Measurements from ENCODE around the gene MORC2.

MORC2 gene

DNA sequence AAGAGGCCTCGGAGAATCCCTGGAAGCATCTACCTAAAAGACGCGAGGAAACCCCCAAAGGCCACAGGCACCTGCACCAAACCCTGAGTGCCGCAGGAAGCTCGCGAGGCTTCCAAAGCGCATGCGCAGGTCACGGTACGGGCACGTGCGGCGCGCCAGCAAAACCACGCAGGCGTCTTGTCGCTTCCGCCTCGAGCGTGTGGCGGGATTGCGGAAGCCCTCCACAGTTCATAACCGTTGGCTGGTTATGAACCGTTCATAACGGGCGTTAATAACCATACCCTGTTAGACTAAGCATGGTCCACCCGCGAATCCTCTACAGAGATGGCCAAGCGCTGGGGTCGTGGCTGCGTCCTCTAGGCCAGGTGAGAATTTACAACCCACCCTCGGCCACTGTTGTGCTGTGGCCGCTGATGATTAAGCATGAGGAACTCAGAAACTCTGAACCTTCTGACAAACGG is 46.4 kb downstream of the MORC2 start:
- peak; percentile 52 to 65 for DNase-seq (ENCODE audit: low read depth in 1 of 2, low spot score in 1 of 2)

GRCh38 chr22:30921108-30921507 is 47.5 kb downstream of the MORC2 start:
- DNase-seq (ENCODE audit: low read depth in 1 of 2, low spot score in 1 of 2): no peak

GRCh38 chr22:30920407-30920806 is 48.2 kb downstream of the MORC2 start:
- peak; percentile 66 to 76 for DNase-seq (ENCODE audit: low read depth in 1 of 2, low spot score in 1 of 2)

- no peak for DNase-seq (ENCODE audit: low read depth in 1 of 2, low spot score in 1 of 2)
Observed at GRCh38 chr22:30919973-30920372, 48.6 kb downstream of the MORC2 start.

- DNase-seq (ENCODE audit: low read depth in 1 of 2, low spot score in 1 of 2): no peak
Observed at GRCh38 chr22:30918761-30919160, 49.8 kb downstream of the MORC2 start.

- DNase-seq (ENCODE audit: low read depth in 1 of 2, low spot score in 1 of 2): no peak
Observed at GRCh38 chr22:30910358-30910757, 58.2 kb downstream of the MORC2 start.

GRCh38 chr22:30909306-30909705 is 59.3 kb downstream of the MORC2 start:
- no peak for DNase-seq (ENCODE audit: low read depth in 1 of 2, low spot score in 1 of 2)

- DNase-seq (ENCODE audit: low read depth in 1 of 2, low spot score in 1 of 2): no peak
Observed at GRCh38 chr22:30908051-30908461, 60.5 kb downstream of the MORC2 start.

DNA sequence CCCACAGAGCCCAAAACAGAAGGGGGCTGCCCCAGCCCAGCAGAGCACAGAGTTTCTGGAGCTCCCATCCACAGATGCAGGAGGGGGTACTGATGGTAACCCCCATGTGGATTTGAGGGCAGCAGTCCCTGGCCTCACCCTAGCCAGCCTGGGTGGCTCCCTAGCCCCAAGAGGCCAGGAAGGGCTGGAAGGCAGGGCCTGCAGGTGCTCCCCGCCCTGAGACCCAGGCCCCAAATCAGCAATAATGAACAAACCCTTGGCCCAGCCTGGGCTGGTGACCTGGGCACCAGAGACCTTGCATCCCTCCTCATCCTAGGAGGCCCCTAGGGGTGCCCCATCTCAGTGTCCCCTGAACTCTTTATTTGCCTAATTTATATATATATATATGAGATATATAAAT is 61.6 kb downstream of the MORC2 start:
- DNase-seq (ENCODE audit: low read depth in 1 of 2, low spot score in 1 of 2): no peak

GRCh38 chr22:30906411-30906810 is 62.2 kb downstream of the MORC2 start:
- DNase-seq (ENCODE audit: low read depth in 1 of 2, low spot score in 1 of 2): no peak

- no peak for DNase-seq (ENCODE audit: low read depth in 1 of 2, low spot score in 1 of 2)
Observed at GRCh38 chr22:30905696-30906341, 62.8 kb downstream of the MORC2 start.

- DNase-seq (ENCODE audit: low read depth in 1 of 2, low spot score in 1 of 2): no peak
Observed at GRCh38 chr22:30903876-30904460, 64.6 kb downstream of the MORC2 start.

GRCh38 chr22:30902496-30903357 is 65.8 kb downstream of the MORC2 start:
- DNase-seq (ENCODE audit: low read depth in 1 of 2, low spot score in 1 of 2): no peak

DNA sequence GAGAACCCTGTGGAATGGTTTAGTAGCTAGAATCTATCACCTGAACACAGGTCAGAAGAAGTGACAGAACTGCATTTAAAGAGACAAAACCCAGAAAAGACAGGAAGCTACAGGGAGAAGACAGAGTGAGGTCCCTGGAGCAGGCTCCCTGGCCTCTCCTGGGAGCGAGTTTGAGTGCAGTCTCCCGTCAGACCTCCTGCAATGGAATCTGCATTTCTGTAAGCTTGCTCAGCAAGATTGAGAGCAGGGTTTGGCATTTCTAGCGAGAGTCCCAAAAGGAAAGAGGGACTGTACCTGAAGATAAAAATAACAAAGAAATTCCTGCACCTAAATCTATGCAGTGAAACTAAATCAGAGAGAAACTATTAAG is 74.2 kb downstream of the MORC2 start:
- DNase-seq (ENCODE audit: low read depth in 1 of 2, low spot score in 1 of 2): no peak

- DNase-seq (ENCODE audit: low read depth in 1 of 2, low spot score in 1 of 2): no peak
Observed at GRCh38 chr22:30893434-30894370, 74.9 kb downstream of the MORC2 start.

DNA sequence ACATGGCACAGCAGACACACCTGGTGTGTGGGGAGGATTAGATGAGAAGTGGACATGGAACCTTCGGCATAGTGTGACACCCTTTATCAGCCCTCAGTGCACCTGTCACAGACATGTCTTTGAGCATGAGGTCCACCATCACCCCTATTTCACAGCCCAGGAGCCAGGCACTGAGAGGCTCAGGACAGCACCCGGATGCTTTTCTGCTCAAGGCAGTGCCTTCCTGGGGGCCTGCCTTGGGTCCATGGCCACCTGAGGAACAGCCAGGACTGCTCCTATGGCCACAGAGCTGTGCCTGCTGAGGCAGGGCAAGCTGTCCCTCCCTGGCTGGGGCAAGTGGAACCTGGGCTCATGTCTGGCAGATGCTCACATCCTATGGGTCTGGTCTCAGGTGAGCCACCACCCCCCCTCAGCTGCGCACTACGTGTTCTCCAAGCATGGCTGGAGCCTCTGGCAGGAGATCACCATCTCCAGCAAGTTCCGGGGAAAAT is 75.8 kb downstream of the MORC2 start:
- no peak for DNase-seq (ENCODE audit: low read depth in 1 of 2, low spot score in 1 of 2)

DNA sequence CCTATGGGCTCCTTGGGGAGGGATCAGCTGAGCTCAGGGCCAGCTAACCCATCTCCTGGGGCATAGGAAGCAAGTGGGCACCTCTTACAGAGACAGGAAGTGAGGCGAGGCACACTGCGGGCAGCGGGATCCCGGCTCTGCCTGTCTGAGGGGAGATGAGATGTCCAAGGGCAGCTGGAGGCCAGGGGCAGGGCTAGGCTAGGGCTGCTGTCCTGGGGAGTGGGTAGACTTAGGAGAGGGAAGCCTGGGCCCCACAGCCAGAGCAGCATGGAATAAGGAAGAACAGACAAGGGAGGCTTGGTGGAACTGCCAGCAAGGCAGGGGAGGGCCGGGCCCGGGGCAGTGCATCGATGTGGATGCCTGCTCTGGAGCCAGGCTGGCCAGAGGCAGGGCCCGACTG is 76.3 kb downstream of the MORC2 start:
- DNase-seq (ENCODE audit: low read depth in 1 of 2, low spot score in 1 of 2): no peak

DNA sequence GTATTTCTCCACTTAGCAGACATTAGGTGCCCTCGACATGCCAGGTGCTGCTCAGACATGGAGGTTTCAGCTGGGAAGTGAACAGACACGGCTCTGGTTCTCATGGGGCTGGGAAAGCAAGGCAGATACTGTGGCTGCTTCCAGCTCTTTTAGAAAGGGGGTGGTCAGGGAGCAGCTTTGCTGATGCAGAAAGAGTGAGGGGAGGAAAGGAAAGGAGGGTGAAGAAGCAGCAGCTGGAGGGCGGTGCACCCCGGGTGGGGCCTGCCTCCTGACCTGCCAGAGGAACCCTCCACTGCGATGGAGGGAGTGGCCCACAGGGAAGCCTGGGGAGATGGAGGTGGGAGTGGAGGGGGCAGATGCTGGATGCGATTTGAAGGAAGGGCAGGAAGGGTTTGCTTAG is 76.8 kb downstream of the MORC2 start:
- DNase-seq (ENCODE audit: low read depth in 1 of 2, low spot score in 1 of 2): no peak

- no peak for DNase-seq (ENCODE audit: low read depth in 1 of 2, low spot score in 1 of 2)
Observed at GRCh38 chr22:30891443-30891755, 77.2 kb downstream of the MORC2 start.

DNA sequence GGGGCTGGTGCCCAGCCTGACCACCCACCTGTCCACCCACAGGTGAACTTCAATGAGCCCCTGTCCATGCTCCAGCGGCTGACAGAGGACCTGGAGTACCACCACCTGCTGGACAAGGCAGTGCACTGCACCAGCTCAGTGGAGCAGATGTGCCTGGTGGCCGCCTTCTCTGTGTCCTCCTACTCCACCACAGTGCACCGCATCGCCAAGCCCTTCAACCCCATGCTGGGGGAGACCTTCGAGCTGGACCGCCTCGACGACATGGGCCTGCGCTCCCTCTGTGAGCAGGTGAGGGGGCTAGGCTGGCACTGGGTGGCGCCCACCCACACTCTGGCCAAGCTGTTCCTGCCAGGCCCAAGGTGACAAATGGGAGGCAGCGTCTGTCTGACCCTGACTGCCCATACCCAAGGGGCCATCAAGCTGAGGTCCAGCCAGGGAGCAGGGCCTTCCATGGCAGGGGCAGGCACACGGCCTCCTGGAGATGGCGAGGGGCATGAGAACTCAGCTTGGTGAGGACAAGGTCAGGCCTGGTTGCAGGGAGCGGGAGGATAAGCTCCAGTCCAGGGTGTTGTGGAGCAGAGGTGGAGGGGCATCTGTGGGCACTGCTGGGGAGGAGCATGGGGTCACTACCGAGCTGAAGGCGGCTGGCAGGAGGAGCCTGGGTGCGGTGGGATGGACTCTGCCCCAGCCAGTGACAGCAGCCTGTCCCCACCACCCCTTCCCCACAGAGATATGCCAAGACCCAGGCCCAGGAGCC is 77.7 kb downstream of the MORC2 start:
- DNase-seq (ENCODE audit: low read depth in 1 of 2, low spot score in 1 of 2): no peak

Measured in activated T-helper 1 cell treated with anti-CD3 and anti-CD28 coated beads, Interleukin-2, amount 50 U/mL, for 16 hours (primary cell).